Measurements from ENCODE around the gene GET4.

Gene GET4

DNA sequence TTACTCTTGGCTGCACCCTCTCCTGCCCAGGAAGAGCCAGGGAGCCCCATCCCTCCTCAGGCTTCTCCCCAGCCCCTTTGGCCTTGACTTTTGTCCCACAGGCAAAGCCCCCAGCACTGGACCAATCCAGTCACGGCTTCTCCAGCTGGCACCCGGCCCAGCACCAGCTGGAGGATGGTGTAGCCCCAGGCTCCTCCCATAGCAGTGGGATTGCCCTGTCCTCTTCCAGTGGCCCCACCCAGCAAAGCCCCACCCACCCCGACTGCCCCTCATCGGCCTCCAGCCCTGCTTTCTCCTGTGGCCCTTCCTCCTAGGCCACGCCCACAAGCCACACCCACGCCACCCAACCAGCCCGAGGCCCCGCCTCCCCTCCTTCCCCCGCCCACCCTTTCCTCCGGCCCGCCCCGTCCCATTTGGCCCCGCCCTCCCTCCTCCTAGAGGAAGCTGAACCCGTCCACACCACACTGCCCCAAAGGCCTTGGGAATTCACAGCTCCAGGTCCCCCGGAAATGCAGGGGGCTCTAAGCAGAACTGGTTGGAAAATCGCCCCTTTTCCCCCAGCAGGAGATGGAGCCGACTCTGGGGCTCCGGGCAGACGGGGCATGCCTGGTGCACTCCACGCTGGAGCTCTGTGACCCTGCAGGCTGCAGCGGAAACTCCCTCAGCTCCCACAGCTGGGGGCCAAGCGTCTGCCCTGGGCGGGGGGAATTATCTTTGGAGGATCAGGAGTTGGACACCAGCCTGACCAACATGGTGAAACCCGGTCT lies 25.2 kb downstream of the GET4 start:
- peak; percentile 90 for DNase-seq

DNA sequence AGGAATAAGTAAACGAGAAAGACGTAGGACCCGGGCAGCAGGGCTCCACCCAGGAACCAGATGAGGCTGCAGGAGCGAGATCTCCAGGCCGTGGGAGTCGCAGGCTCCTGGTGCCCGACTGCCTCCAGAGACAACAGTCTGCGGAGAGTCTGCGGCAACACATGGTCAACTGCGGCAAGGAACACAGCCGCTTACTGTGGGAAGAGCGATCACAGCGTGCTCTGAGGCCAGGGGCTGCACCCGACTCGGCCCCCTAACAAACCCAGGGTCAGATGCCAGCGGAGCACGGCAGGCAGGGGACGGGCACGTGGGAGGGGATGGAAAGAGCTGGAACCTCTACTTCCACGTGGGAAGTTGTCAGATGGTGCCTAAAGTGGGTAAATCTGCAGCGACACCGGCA lies 26.6 kb downstream of the GET4 start:
- DNase-seq = no peak

DNA sequence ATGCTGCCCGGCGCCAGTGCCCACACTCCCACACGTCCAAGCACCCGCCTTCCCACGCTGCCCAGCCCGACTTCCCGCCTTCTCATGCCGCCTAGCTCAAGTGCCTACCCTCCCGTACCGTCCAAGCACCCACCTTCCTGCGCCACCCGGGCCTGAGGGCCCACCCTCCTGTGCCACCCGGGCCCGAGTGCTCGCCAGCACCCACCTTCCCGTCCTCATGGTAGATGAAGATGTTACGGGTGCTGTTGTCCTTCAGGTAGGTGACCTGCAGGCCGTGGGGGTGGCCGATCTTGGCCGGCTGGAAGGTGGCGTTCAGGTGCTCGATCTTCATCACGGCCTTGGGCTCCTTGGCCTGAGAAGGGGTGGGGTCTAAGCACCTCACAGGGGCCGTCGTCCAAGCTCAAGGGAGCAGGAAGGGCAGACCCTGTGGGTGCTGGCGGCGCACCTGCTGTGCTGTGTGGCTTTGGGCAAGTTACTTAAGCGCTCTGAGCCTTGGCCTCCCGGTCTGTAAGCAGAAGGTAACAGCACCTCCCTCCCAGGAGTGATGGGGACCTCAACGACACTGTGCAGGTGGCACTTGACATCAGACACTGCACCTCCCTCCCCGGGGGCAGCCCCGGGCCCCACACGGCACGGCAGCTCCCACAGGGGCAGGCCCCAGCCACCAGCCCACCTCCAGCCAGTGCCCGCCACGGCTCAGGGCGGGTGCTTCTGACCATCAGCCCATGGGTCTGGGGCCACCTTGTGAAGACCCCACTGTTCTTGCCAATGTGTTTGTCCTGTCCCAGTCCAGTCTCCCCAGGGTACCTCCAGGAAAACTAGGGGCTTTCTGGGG lies 27.8 kb downstream of the GET4 start:
- no peak for DNase-seq

DNA sequence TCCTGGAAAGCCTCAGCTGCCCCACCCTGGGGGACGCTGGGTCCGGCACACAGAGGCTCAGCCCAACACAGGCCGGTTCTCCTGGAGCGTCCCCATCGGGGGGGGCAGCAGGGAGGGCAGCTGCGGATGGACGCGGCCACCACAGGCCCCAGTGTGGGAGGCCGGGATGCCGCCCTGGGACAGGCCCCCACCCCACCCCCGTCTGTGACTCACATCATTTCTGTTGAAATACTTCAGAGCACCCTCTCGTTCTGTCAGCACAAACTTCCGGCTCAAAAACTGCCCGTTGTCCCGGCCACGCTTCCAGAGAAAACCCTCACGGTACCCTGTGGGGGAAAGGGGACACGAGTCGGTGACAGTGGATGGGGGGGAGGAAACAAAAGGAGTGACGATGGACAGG lies 28.5 kb downstream of the GET4 start:
- peak; percentile 75 for DNase-seq

DNA sequence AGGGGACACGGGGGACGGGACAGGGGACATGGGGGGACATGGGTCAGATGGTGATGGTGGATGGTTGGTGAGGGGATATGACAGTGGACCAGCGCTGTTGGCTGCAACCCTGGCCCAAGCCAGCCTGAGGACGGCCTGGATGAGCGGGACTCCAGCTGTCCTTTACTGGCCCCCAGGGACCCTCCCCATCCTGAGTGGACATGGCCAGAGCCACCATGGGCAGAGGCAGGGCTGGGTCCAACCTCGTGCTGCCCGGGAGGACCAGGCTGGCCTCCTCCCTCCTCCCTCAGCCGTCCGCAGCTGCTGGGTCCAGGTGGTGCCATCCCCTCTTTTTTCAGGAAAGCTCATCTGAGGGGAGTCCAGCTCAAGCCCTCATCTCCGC lies 30.4 kb downstream of the GET4 start:
- DNase-seq = no peak

DNA sequence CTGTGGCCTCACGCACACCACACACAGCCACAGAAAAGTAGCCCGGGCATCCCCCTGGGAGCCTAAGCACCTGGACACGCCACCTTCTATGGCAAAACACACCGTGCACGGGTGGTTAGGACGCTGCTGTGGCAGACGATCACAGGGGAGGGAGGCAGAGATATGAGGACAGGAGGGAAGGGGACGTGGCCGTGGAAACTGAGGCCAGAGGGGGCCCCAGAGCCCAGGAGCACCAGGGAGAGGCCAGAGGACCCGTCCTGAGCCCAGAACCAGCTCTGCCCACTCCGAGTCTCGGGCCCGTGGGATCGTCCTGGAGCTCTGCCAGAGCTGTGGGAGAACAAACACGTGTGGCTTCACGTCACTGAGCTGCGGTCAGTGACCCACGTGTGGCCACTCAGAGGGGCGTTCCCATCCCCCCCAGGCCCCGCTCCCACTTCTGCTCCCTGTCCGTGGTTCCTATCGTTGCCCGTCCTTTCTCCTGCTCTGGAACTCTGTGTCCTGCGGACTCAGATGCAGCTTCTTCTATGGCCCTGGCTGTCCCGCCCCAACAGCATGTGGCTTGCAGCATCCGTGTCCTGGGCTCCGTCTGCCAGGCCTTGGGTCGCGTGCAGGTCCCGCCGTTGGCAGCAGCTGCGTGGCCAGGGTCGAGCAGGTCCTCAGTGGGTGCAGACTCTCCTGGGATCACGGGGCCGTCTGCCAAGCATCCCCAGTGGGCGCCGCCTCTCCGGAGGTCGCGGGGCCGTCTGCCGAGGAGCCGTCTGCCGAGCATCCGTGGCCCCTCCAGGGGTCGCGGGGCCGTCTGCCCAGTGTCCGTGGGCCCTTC lies 31.0 kb downstream of the GET4 start:
- no peak for DNase-seq

DNA sequence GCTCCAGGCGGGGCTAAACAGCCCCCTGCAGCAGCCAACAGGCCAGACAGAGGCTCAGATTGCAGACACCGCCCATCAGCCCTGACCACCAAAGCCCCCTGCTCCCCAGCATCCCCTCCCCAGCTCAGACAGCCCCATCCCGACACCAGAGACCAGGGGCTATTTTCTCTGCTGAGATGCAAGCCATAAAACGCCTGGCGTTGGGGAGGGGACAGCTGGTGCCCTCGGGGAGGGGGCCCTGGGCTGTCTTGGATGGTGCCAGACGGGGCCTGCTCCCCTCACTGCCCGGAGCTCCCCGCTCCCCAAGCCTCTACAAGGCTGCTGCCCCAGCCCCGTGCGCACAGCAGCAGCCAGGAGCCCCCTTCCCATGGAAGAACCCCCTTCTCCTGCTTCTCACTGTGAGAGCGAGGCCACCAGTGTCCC lies 31.8 kb downstream of the GET4 start:
- no peak for DNase-seq

DNA sequence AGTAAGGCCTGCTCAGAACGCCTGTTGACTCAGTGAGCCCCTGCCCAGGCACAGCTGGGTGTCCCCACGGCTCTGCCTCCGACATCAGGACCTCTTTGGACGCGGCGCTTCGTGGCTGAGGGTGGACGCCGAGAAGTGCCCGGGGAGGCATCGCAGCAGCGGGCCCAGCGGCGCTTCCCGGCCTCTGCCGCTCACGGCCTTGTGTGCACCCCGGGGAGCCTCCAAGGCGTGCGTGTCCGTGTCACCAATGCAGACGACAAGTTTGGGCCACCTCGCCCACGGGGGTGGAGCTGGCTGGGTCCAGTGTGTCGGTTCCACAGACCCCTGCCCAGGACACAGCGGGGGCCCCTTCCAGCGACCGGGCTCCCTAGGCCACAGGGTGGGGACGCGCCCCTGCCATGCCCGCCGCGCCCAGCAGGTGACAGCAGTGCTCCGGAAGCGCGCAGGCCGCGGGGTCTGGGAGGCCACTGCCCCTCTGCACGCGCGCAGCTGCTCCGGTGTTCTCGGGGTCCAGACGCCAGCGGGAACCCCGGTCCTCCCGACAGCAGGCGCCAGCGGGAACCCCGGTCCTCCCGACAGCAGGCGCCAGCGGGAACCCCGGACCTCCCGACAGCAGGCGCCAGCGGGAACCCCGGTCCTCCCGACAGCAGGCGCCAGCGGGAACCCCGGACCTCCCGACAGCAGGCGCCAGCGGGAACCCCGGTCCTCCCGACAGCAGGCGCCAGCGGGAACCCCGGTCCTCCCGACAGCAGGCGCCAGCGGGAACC lies 32.4 kb downstream of the GET4 start:
- DNase-seq = peak; percentile 57

DNA sequence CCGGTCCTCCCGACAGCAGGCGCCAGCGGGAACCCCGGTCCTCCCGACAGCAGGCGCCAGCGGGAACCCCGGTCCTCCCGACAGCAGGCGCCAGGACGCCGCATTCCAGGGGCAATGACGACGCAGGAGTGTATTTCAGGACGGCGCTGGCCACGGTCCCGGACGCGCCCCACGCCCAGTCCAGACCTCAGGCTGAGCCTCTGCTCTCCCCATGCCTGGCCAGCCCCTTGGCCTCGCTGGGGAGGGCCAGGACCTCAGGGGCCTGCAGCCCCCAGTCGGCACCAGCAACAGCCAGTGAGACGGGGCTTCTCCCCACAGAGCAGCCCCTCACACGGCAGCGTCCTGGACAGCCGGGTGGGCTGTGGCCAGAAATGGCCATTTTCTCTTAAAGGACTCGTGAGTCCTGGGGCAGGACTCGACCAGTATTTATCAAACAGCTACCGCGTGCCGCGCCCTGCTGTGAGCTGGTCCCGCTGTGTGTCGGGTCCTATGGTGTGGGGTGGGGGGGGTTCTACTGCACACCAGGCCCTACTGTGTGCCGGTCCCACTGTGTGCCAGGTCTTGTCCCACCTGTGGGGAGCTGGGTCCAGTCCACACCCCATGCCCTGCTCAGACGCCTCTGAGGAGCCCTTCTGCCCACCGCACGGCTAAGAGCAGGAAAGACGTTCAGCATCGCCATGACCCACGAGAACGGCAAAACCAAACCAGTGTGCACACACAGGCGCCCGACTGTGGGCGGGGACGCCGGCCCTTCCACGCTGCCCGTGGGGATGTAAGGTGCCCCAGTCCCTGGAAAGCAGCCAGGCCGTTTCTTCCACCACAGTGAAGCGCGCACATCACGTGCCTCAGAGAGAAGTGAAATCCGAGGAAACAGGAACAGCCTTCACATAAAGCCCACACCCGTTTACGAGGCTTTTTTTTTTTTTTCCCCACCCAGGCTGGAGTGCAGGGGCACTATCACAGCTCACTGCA lies 33.3 kb downstream of the GET4 start:
- peak; percentile 61 for DNase-seq

DNA sequence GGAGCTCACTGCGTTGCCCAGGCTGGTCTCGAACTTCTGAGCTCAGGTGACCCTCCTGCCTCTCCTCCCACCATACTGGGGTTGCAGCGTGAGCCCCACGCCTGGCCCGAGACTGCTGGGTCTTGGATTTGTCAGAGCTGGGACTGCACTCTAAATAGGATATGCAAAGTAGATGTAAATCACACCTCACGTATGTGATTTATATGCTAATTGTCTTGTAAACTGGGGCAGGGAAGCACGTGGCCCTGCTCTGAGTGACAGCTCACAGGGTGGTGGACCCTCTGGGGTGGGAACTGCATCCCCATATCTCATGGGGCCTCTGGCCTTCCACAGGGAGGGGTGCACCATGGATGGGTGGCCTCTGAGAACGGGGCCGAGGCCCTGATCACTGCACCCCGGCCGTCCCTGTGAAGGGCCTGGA lies 34.1 kb downstream of the GET4 start:
- no peak for DNase-seq

DNA sequence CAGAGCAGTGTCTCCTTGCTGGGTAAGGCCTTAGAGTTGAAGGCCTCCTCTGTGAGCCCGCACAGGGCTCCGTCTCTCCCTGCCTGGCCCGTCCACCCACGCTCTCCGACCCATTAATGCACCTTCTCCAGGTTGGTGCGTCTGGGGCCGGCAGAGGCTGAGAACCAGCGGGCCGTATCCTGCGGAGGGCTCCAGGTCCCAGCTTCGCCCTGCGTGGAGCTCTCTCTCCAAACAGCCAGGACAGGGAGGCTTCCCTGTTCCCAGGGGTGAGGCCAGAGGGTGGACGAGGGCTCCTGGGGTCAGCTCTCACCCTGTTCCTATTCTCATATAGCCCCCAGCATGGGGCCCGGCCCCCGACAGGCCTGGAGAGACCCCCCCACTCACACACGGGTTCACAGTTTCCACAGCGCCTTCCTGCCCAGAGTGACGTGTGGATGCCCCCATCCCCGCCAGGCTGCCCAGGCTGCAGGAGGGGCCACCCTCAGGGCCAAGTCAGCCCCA lies 34.6 kb downstream of the GET4 start:
- no peak for DNase-seq

DNA sequence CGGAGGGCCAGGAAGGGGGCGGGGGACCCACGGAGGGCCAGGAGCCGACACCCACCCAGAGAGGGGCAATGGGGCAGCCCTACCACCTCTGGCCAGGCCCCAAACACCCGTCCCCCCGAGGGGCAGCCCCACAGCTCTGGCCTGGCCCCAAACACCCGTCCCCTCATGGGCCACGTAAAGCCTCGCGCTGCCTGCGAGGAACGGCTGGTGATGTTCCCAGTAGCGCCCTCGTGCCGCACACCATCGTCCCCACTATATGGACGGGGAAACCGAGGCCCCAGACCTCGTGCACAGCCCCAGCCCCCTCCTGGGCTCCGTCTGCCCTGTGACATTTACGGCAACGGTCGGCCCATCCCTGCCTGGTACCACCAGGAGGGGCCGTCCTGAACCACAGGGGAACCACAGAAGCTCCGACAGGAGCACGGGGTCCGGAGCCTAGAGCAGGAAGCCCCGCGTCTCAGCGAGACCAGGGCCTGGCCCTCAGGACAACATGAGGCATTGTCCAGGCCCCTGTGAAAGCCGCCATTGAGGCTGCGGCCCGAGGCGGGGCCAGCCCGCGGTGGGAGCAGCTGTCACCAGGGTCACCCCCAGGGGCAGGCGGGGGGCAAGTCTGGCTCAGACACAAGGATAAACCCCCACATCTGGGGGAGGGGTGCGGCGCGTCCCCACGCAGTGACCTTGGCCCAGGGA lies 35.6 kb downstream of the GET4 start:
- DNase-seq = no peak

DNA sequence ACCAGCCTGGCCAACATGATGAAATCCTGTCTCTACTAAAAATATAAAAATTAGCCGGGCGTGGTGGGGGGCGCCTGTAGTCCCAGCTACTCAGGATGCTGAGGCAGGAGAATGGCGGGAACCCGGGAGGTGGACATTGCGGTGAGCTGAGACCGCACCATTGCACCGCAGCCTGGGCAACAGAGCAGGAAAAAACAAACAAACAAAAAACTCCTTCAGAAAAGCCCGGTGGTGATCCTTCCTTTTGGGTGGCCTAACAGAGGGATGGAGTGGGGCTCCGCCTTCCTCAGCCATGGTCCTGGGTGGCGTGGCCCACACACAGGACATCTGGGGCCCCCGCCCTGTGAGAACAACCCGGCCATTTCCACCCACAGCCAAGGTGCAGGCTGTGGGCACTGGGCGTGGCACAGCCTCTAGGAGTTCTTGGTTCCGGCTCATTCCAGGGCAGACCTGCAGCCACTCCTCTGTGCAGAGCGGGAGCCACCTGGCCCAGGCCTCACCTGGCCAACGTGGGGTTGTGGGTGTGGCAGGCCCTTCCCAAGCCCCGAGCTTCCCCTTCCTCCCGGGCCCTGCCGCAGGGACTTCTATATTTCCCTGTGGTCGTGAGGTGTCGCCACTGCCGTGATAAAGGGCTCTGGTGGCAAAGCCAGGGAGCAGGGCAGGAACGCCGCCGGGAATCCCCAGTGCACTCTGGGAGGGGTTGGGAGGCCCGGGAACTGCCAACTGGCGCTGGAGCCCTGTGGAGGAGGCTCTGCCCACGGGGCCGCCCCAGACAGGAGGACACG lies 37.6 kb downstream of the GET4 start:
- no peak for DNase-seq

DNA sequence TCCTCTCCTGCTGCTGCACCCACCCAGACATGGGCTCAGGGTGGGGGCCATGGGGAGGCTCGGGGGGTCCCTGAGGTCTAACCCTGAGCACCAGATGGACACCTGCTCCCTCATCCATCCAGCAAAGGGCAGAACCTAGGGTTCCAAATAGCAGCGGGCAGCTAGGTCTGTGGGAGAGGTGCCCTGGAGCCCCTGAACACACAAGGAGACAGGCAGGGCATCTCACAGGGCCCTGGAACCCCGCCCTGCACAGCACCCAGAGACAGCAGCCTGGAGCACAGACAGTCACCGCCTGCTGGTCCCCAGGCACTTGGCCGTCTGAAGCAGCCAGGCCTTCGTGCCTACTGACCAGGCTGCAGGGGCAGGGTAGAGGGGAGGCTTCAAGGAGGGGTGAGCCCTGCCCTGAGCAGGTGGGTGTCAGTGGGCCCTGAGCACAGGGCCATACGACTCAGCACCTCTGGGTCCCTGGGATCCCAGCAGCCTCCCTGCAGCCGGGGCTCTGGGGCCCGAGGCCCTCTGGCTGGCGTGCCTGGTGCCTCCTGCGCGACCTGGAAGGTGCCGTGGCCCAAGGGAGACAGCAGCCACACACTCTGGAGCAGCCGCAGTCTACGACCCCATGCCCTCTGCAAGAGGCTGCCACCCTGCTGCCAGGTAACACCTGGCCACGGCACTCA lies 38.3 kb downstream of the GET4 start:
- no peak for DNase-seq

DNA sequence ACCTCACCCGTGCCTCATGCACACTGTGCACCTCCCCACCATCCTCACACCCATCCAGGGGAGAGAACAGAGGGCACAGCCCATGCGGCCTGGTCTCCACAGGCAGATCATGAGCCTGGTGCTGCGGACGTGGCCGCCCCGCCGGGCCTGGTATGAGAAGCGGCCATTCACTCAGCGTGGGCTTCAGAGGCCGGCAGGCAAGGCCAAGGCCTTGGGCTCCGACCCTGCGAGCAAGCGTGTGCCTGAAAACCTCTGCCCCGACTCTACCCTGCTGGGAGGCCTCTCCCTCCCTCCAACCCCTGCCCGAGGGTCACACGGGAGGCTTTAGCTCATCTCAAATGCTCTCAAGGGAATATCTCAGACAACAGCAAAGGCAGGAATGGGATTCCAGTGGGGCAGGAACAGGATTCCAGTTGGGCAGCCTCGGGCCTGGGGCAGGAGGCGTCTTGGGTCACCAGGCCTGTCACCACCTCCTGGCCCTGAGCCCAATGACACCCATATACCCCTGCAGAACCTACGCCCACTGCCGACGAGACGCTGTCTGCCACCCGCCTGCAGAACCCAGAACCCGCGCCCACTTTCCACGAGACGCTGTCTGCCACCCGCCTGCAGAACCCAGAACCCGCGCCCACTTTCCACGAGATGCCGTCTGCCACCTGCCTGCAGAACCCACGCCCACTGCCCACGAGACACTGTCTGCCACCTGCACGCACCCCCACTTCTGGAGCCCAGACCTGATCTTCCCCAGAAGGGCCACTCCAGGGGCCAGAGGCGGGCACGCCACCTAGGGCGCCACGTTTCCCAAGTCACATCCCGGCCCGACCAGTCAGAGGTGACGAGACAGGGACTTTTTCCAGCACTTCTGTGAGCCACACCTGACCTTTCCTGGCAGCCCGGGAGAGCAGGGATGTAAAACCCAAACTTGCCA lies 39.2 kb downstream of the GET4 start:
- DNase-seq = no peak

DNA sequence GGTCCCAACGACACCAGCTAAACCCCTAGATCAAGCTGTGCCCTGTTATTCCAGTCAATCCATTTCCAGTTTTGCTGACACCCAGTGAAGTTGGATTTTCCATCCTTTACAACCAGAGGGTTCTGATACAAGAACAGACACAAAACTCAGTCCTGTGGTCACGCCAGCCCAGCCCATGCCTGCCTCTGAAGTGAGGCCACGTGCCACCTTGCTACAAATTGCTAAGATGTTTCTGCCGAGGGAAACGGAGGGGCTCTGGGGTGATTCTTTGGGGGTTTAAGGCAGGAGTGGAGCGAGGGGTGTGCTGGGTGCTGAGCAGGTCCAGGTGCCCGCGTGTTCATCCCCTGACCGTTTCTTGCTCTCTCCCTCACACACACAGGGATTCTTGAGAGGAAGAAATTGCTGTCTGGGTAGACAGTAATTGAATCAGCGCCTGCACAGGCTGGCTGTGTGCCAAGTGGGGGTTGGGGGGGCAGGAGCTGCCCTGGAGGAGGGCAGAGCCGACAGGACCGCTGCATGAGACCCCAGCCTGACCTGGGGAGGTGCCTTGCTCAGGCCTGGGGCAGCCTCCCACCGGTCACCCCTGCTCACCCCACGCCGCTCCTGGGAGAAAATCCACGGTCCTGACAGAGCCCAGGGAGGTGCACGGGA lies 40.1 kb downstream of the GET4 start:
- no peak for DNase-seq
